Activated CD8-positive, alpha-beta T cell treated with anti-CD3 and anti-CD28 coated beads, Interleukin-2, amount 10 ng/mL, durations not matched to agents 7 days and 5 days (primary cell): Measurements from ENCODE around the gene ABCC12. TPM values are rescaled to one million over a fixed set of nuclear protein-coding genes. Genes with fewer than 3 reads are reported as not detected.

Source experiments
- ATAC-seq: fragments of 150-1000 bp; cut with Tn5 transposase; one replicate; pipeline ENCODE4 v1.10.0; 2021; ENCODE audit warnings: moderate library complexity
- CTCF ChIA-PET: fragments of 350-600 bp; sonication (Branson Sonifier 250); formaldehyde crosslinking; loops from one replicate; lab custom pipeline; 2021; ENCODE audit warnings: antibody characterized with exemption; lab: Charles Lee
- POLR2A ChIA-PET: fragments of 350-600 bp; sonication (Branson Sonifier 250); formaldehyde crosslinking; loops from one replicate; lab custom pipeline; 2021; ENCODE audit warnings: antibody characterized with exemption; lab: Charles Lee
- DNase-seq: peaks from one replicate; pipeline ENCODE4 v3.0.0-alpha.2; 2020
- H3K27ac Mint-ChIP-seq: one replicate; pipeline ENCODE4 v1.8.0; 2021; ENCODE audit warnings: mild to moderate bottlenecking, mixed read lengths
- H3K27me3 Mint-ChIP-seq: one replicate; pipeline ENCODE4 v1.8.0; 2021; ENCODE audit warnings: low read depth, mixed read lengths
- H3K36me3 Mint-ChIP-seq: one replicate; pipeline ENCODE4 v1.8.0; 2021; ENCODE audit warnings: low read depth, mixed read lengths
- H3K4me1 Mint-ChIP-seq: one replicate; pipeline ENCODE4 v1.8.0; 2021; ENCODE audit warnings: low read depth, mixed read lengths
- H3K4me3 Mint-ChIP-seq: one replicate; pipeline ENCODE4 v1.8.0; 2021; ENCODE audit warnings: mild to moderate bottlenecking, mixed read lengths
- H3K9me3 Mint-ChIP-seq: one replicate; pipeline ENCODE4 v1.8.0; 2022; ENCODE audit warnings: mixed read lengths; ENCODE audit not compliant: insufficient read depth
- total RNA-seq, 2 experiments: library from RNA; stranded (reverse); gene quantifications; one replicate each; pipeline ENCODE4 v1.2.3, GENCODE V29; 2021

Gene ABCC12
- total RNA-seq, 2 experiments from 2014 or later, result not detected

- Mint-ChIP-seq H3K27ac (no peak overlapping the region), H3K9me3 (no peaks in the 10 kb centered on the region), H3K4me3 (no peak overlapping the region), H3K27me3 (no peaks in the 10 kb centered on the region), H3K36me3 (no peaks in the 10 kb centered on the region), H3K4me1 (no peaks in the 10 kb centered on the region)
- ChIA-PET CTCF (interaction anchor here (0.9 to 1.4 kb wide), 4 partner anchors 13 to 972 kb away, joined by 3 to 4 read pairs (median 4); no protein-coding TSS in a partner anchor), POLR2A (no interaction called here)
- no peak for ATAC-seq
- no peak for DNase-seq
Observed at GRCh38 chr16:48113471-48113870, 42.3 kb downstream of the ABCC12 start.

- no peak overlapping the region for H3K27ac Mint-ChIP-seq
- no peak for ATAC-seq
- H3K4me3 Mint-ChIP-seq, result no peak overlapping the region
- H3K27me3 Mint-ChIP-seq, result no peaks in the 10 kb centered on the region
- CTCF ChIA-PET, result interaction anchor here (1.3 to 1.4 kb wide), 2 partner anchors 970 to 972 kb away, joined by 4 read pairs; no protein-coding TSS in a partner anchor
- no peaks in the 10 kb centered on the region for H3K36me3 Mint-ChIP-seq
- DNase-seq, result no peak
- H3K9me3 Mint-ChIP-seq, result no peaks in the 10 kb centered on the region
- POLR2A ChIA-PET, result no interaction called here
- no peaks in the 10 kb centered on the region for H3K4me1 Mint-ChIP-seq
Observed at GRCh38 chr16:48113001-48113400, 42.8 kb downstream of the ABCC12 start.

GRCh38 chr16:48112600-48112999 is 43.2 kb downstream of the ABCC12 start:
- no peak overlapping the region for H3K4me3 Mint-ChIP-seq
- no peaks in the 10 kb centered on the region for H3K36me3 Mint-ChIP-seq
- no peak overlapping the region for H3K27ac Mint-ChIP-seq
- no peak for DNase-seq
- no peak for ATAC-seq
- no peaks in the 10 kb centered on the region for H3K27me3 Mint-ChIP-seq
- POLR2A ChIA-PET, result no interaction called here
- no peaks in the 10 kb centered on the region for H3K9me3 Mint-ChIP-seq
- CTCF ChIA-PET, result interaction anchor here (1.3 to 1.4 kb wide), 2 partner anchors 970 to 971 kb away, joined by 4 read pairs; no protein-coding TSS in a partner anchor
- no peaks in the 10 kb centered on the region for H3K4me1 Mint-ChIP-seq

DNA sequence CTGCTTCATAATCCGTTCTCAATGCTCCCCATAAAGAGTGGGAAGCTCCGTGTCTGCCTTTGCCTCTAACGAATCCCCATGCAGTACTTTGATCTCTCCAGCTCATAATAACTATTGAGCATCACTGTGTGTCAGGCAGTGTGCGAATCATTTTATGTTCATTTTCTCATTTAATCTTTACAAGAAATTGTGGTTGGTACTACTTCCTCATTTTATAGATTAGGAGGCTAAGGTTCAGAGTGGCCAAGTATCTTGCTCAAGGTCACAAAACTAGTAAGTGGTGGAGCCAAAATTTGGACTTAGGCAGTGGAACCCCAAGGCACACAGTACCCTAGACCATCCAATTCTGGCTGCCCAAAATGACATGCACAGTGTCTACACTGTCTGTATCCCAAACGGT is 44.8 kb downstream of the ABCC12 start:
- POLR2A ChIA-PET, result no interaction called here
- no peak for ATAC-seq
- CTCF ChIA-PET, result no interaction called here

GRCh38 chr16:48110000-48110399 is 45.8 kb downstream of the ABCC12 start:
- no peaks in the 10 kb centered on the region for H3K4me1 Mint-ChIP-seq
- H3K36me3 Mint-ChIP-seq, result no peaks in the 10 kb centered on the region
- H3K27me3 Mint-ChIP-seq, result no peaks in the 10 kb centered on the region
- H3K4me3 Mint-ChIP-seq, result no peak overlapping the region
- POLR2A ChIA-PET, result interaction anchor here (1.2 kb wide), 1 partner anchor 13 kb away, joined by 4 read pairs; no protein-coding TSS in a partner anchor
- CTCF ChIA-PET, result no interaction called here
- H3K27ac Mint-ChIP-seq, result no peak overlapping the region
- H3K9me3 Mint-ChIP-seq, result no peaks in the 10 kb centered on the region
- DNase-seq, result no peak
- no peak for ATAC-seq

More for the DNA sequence above, 44.8 kb downstream of the ABCC12 start:
- Mint-ChIP-seq H3K36me3 (no peaks in the 10 kb centered on the region), H3K27me3 (no peaks in the 10 kb centered on the region), H3K9me3 (no peaks in the 10 kb centered on the region), H3K4me1 (no peaks in the 10 kb centered on the region), H3K4me3 (no peak overlapping the region), H3K27ac (no peak overlapping the region)
- DNase-seq, result no peak

DNA sequence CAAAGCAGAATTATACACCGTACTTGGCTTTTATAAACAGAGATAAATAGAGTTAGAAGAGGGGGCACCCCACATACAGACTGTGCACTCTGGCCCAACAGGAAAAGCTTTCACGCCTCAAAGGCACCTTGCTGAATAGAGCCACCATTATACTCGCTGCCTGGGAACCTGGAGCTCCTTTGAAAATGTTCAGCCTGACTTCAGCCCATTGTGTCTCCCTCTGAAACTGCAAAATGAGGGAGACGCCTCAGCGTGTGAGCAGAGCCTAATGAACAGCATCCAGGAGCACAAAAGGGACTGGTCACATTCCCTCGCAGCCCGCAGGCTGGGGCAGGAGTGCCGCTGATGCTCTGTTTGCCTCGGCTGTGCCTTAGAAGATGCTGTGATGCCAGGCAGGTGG is 46.3 kb downstream of the ABCC12 start:
- H3K27ac Mint-ChIP-seq, result no peak overlapping the region
- no peak for ATAC-seq
- H3K36me3 Mint-ChIP-seq, result no peaks in the 10 kb centered on the region
- H3K27me3 Mint-ChIP-seq, result no peaks in the 10 kb centered on the region
- no peak for DNase-seq
- H3K4me3 Mint-ChIP-seq, result no peak overlapping the region
- no peaks in the 10 kb centered on the region for H3K4me1 Mint-ChIP-seq
- H3K9me3 Mint-ChIP-seq, result no peaks in the 10 kb centered on the region
- ChIA-PET POLR2A (interaction anchor here (1.2 kb wide), 1 partner anchor 14 kb away, joined by 4 read pairs; no protein-coding TSS in a partner anchor), CTCF (no interaction called here)

GRCh38 chr16:48106446-48106845 is 49.3 kb downstream of the ABCC12 start:
- H3K4me3 Mint-ChIP-seq, result no peak overlapping the region
- no peaks in the 10 kb centered on the region for H3K36me3 Mint-ChIP-seq
- ChIA-PET POLR2A (no interaction called here), CTCF (no interaction called here)
- ATAC-seq (no peak), DNase-seq (no peak)
- H3K27ac Mint-ChIP-seq, result no peak overlapping the region
- no peaks in the 10 kb centered on the region for H3K9me3 Mint-ChIP-seq
- no peaks in the 10 kb centered on the region for H3K4me1 Mint-ChIP-seq
- no peaks in the 10 kb centered on the region for H3K27me3 Mint-ChIP-seq

Other genes starting within 250 kb of the ABCC12 start
- gene LONP2, start 88.3 kb upstream of the ABCC12 start, total RNA-seq, result 10 to 100 TPM; 54.2 to 54.5 TPM
- gene ABCC11, start 91.5 kb upstream of the ABCC12 start, total RNA-seq, result not detected
- 10 to 100 TPM; 14.9 to 15.6 TPM for gene SIAH1, start 229.4 kb upstream of the ABCC12 start, total RNA-seq